Activated CD4-positive, alpha-beta T cell treated with anti-CD3 and anti-CD28 coated beads, Interleukin-2, Interleukin-6, amounts not matched to agents 100 ng/mL and 50 ng/mL, durations not matched to agents 16 hours and 8 hours (primary cell): ENCODE data around the gene CEL.
"Not testable (repeated sequence)": the region's sequence is repeated elsewhere in the genome, so short reads cannot be mapped to it uniquely, and the experiment has no call there.

ENCODE experiments used
- DNase-seq: peaks from one replicate; pipeline ENCODE4 v3.0.0-alpha.2; 2020

CEL gene

DNA sequence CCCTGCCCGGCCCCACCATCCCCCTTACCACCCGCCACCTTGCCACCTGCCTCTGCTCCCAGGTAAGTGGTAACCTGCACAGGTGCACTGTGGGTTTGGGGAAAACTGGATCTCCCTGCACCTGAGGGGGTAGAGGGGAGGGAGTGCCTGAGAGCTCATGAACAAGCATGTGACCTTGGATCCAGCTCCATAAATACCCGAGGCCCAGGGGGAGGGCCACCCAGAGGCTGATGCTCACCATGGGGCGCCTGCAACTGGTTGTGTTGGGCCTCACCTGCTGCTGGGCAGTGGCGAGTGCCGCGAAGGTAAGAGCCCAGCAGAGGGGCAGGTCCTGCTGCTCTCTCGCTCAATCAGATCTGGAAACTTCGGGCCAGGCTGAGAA lies at the start of gene CEL:
CEL (plus strand) TSS at position 218 of the 382 bp plus-strand sequence; CDS start at position 240, 22 bp downstream.
- DNase-seq = not testable (repeated sequence)

DNA sequence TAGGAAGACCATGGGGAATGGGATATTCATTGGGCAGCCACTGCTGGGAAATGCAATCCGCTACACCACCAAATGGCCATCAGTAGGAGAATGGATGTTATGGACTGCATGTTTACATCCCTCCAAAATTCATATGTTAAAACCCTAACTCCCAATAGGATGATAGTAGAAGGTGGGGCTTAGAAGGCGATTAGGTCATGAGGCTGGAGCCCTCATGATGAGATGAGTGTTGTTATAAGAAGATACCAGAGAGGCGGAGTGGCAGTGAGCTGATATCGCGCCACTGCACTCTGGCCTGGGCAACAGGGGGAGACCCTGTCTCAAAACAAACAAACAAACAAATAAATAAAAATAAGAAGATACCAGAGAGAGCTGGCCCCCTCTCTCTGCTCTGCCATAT lies 47.1 kb upstream of the CEL start:
- DNase-seq = no peak

GRCh38 chr9:133023117-133023890 lies 38.5 kb upstream of the CEL start:
- DNase-seq = peak; percentile 54

GRCh38 chr9:133026426-133026825 lies 35.4 kb upstream of the CEL start:
- no peak for DNase-seq

DNA sequence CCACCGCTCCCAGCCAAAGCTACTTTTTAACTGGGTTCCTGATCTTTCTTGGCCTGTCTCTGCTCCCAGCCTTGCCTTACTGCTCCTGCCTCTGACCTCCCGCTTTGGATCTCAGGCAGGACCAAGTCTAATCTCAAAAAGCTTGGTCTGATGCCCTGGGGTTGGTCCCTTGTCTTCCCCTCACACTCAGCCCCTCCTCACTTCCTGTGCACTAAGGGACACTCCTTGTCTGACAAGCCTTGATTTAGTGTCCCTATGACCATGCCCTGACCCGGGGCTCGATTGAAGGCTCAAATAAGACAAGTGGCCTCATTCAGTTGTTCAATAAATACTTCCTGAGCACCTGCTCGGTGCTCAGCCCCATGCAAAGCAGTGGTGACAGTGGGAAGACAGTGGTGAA lies 34.6 kb upstream of the CEL start:
- no peak for DNase-seq

- DNase-seq = no peak
These were observed 33.6 kb upstream of the CEL start for GRCh38 chr9:133028221-133028620.

DNA sequence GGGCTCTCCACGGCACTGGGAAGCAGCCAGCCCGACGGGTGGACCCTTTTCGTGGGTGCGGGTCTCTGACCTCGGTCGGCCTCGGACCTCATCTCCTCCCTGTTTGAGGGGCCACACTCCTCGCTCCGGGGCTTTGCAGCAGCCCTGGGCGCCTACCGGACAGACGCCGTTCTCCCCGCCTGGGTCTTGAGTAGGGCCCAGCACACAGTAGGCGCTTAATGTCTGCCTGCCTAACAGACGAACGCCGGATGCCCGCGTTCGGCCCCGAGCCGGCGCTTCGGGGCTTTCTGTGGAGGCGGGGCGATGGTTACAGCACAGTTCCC lies 31.8 kb upstream of the CEL start:
- DNase-seq = no peak

- DNase-seq = peak; percentile 96
These were observed 31.3 kb upstream of the CEL start, which contains the start of gene GTF3C5 for GRCh38 chr9:133030317-133031129. GTF3C5 (plus strand) TSS chr9:133030997; CDS start chr9:133031012, 15 bp downstream.

- DNase-seq = no peak
These were observed 30.7 kb upstream of the CEL start for GRCh38 chr9:133031130-133031422.

DNA sequence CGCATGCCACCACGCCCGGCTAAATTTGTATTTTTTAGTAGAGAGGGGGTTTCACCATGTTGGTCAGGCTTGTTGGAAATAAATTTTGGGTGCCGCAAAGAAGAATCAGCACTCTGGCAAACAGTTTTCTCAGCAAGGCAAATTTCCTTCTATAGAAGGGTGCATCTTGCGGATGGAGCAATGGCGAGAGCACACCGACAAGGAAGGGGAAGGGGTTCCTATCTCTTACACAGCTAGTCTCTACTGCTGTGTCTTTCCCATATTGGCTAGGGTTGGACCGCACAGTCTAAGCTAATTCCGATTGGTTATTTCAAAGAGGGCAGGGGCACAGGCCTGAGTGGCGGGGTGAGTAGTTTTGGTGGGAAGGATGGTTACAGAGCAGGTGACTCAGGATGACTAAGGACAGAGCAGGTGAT lies 30.3 kb upstream of the CEL start:
- DNase-seq = peak; percentile 26

GRCh38 chr9:133032171-133032570 lies 29.6 kb upstream of the CEL start:
- no peak for DNase-seq

DNA sequence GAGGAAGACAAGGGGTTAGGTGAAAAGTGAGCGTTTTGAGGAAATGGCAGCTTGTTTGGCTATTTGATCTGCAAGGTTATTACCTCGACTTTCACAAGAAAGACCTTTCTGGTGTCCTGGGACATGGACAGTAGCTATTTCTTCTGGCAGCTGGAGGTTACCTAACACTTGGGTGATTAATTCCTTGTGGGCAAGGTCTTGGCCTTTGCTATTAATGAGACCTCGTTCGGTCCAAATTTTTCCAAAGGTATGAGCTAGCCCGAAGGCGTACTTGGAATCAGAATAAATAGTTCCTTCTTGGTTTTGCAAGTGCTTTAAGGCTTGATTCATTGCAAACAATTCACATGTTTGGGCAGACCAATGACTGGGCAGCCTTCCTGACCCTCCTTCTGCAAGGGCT lies 26.1 kb upstream of the CEL start:
- DNase-seq = no peak

DNA sequence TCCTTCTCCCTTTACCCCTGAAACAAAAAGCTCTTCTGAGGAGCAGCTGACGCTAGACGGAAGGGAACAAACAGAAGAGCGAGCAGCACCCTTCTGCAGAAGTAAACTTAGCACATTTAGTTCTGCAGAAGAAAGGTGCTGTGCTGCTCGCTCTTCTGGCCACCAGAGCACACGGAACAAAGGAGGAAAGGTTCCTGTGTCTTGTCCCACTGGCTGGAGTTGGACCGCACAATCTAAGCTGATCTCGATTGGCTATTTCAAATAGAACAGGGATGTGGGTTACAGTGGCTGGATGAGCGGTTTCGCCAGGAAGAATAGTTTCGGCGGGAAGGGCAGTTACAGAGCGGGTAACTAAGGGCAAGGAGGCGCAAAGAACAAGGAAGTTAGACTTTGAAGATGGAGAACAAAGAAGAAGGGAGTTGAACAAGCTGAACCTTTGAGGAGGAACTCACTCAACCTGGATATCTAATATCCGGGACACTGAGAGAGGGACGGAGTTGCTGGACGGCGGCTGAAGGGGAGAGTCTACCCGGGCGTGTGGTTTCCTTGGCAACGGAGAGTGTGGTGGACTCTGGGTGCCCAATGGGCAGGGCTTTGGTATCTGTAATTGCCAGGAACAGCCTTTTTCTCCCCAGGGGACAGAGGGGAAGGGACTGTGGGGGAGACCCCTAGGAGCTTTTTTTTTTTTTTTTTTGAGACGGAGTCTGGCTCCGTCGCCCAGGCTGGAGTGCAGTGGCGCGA lies 23.8 kb upstream of the CEL start:
- DNase-seq = no peak

- DNase-seq = peak; percentile 53
These were observed 20.8 kb upstream of the CEL start for GRCh38 chr9:133040892-133041479.

DNA sequence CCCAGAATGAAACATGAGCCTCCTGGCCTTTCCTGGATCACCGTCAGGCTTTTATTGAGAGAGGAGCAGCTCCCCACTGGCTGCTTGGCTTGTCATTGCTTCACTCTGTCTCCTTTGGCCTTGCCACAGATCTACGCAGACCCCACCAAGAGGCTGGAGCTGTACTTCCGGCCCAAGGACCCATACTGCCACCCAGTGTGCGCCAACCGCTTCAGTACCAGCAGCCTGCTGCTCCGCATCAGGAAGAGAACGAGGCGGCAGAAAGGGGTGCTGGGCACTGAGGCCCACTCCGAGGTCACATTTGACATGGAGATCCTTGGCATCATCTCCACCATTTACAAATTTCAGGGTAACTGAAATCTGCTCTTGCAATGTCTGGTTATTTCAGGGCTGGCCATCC lies 19.8 kb upstream of the CEL start:
- no peak for DNase-seq

- DNase-seq = no peak
These were observed 19.1 kb upstream of the CEL start for GRCh38 chr9:133042676-133043075.

DNA sequence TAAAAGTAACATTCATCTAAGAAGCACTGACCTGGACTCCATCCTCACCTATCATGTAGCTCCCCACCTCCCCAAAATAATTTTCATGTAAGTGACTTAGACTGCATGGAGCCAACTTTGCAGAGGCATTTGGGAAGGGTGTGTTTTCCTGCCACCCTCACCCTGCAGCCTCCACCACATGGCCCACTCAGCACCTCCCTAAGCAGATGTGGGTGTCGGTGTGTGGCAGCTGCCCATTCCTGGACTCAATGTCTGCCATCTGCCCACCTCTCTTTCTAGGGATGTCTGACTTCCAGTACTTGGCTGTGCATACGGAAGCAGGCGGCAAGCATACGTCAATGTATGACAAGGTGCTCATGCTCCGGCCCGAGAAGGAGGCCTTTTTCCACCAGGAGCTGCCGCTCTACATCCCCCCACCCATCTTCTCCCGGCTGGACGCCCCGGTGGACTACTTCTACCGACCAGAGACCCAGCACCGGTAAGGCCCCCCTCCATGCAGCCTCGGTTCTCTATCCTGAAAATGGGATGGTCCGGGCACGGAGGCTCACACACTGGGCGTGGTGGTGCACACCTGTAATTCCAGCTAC lies 18.2 kb upstream of the CEL start:
- DNase-seq = no peak

GRCh38 chr9:133044125-133044524 lies 17.7 kb upstream of the CEL start:
- no peak for DNase-seq

DNA sequence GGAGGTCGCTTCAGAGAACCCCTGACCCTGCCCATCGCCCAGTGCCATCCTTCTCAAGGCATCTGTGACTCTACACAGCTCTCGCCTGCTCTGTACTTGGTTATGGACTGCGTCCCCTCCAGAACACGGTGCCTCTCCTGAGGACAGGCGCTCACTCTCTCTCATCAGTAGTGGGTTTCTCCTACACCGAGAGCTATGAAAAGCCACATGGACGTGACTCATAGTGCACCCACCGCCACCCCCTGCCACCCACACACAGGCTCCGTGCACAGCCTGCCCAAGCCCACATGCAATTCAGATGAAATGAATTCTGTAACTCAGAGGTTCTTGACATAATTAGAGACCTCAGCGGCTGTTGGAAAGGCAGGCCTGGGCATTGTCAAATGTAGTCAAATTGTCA lies 17.1 kb upstream of the CEL start:
- DNase-seq = no peak

DNA sequence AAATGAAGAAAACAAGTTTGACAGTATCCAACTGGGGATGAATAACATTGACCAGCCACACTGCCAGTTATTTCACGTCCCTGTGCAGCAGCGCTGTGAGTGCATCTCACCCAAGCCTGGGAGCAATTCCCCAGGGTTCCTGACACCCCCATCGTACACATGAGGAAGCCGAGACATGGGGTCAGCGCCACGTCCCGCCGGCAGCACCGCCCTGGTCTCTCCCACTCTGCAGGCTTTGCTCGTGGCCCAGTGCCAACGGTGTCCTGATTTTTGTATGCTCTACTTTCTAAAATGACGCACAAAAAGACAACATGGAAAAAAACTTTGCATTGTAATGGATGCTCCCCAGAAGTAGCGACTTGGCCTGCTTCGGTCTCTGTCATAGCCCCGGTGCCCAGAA lies 16.6 kb upstream of the CEL start:
- no peak for DNase-seq

DNA sequence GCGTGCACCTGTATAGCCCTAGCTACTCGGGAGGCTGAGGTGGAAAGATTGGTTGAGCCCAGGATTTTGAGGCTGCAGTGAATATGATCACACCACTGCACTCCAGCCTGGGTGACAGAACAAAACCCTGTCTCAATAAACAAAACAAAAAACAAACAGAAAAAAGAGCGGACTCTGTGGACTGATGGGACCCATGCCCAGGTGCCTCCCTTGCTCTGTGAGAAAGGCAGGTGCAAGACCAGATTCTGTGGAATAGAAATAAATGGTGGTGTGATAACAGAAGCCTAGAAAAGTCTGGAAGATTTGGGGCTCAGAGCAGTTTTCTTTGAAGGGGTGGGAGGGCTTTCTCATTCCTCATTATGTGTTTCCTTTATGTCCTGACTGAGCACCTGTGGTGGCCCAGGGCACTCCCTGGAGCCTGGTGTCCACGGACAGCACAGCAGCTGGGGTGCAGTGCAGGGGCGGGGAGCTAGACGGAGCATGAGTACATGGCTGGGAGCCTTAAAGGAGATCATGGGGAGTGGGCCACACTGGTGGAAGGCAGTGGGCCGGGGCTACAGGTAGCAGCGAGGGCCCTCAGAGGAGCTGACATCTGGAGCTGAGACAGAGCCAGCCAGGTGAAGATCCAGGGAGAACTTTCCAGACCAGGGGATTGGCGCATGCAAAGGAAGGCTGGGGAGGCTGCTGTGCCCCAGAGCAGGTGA lies 15.4 kb upstream of the CEL start:
- no peak for DNase-seq

DNA sequence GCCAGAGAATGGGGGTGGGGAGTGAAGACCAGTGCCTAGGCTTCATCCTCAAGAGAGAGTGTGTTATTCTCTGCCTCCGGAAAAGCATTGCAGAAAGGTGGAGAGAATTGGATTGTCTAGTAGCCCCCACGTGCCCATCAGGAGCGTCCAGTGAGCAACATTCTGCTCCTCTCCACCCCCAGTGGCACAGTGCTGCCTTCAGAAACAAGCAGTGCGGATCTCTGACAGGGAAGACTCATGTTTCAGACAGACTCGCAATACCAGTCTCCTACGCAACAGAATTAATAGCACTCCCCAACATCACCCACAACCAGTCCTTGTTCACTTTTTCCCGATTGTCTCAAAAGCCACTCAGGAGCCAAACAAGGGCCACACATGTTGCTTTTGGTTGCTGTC lies 14.9 kb upstream of the CEL start:
- no peak for DNase-seq
